Measurements from ENCODE around the gene ATP2C2.

GRCh38 chr16:84443166-84443802, 74.9 kb downstream of the ATP2C2 start:
- TF ChIP-seq POLR2A (IDR thresholded peaks at IDR 0.05; ENCODE audit: low read depth) = no peak
- TF ChIP-seq POLR2AphosphoS5 (IDR thresholded peaks at IDR 0.05) = no peak
- no peak for TF ChIP-seq EP300 (IDR thresholded peaks at IDR 0.05)
- TF ChIP-seq CTCF (IDR thresholded peaks at IDR 0.05) = no peak
